Astrocyte (in vitro differentiated cells and primary cell): Measurements from ENCODE around the gene TNFRSF13B. TPM values are rescaled to one million over a fixed set of nuclear protein-coding genes. Genes with fewer than 3 reads are reported as not detected.
A peak's percentile ranks its signal among the peaks of the same experiment; 100 is the strongest.

Experiments used
- DNase-seq: peaks from one replicate; pipeline ENCODE4 v3.0.0-alpha.2; 2010; ENCODE audit warnings: low read depth
- FAIRE-seq: peaks from 2 replicates; lab custom pipeline; 2011; peaks lifted over from hg19 to GRCh38; lab: Jason Lieb, UNC
- H2AFZ ChIP-seq: 2 replicates; pipeline ENCODE4 v1.6.0; 2012; ENCODE audit warnings: low read depth, low read length, inconsistent platforms
- H3K27ac ChIP-seq: 2 replicates; pipeline ENCODE4 v1.5.1; 2011; ENCODE audit warnings: low read depth, low read length, inconsistent platforms
- H3K27me3 ChIP-seq: 2 replicates; pipeline ENCODE4 v1.6.0; 2011; ENCODE audit warnings: low read length, inconsistent platforms; ENCODE audit not compliant: insufficient read depth
- H3K36me3 ChIP-seq: 2 replicates; pipeline ENCODE4 v1.5.1; 2011; ENCODE audit warnings: low read length, inconsistent platforms; ENCODE audit not compliant: insufficient read depth
- H3K4me1 ChIP-seq: 2 replicates; pipeline ENCODE4 v1.5.1; 2011; ENCODE audit warnings: low read length, inconsistent platforms; ENCODE audit not compliant: insufficient read depth
- H3K4me2 ChIP-seq: 2 replicates; pipeline ENCODE4 v1.6.0; 2012; ENCODE audit warnings: low read length, inconsistent platforms
- H3K4me3 ChIP-seq: 2 replicates; pipeline ENCODE4 v1.5.1; 2011; ENCODE audit warnings: low read depth, mild to moderate bottlenecking, low read length, inconsistent platforms; ENCODE audit not compliant: insufficient read depth
- H3K79me2 ChIP-seq: 2 replicates; pipeline ENCODE4 v1.6.0; 2012; ENCODE audit warnings: mild to moderate bottlenecking, low read length, inconsistent platforms; ENCODE audit not compliant: insufficient read depth
- H3K9ac ChIP-seq: 2 replicates; pipeline ENCODE4 v1.6.0; 2012; ENCODE audit warnings: mild to moderate bottlenecking, low read length, inconsistent platforms
- H3K9me3 ChIP-seq: 2 replicates; pipeline ENCODE4 v1.5.1; 2012; ENCODE audit warnings: low read depth, mild to moderate bottlenecking, low read length, inconsistent platforms; ENCODE audit not compliant: insufficient read depth
- H4K20me1 ChIP-seq: 2 replicates; pipeline ENCODE4 v1.6.0; 2012; ENCODE audit warnings: low read length, inconsistent platforms; ENCODE audit not compliant: insufficient read depth
- H3K27ac Mint-ChIP-seq: one replicate; pipeline ENCODE4 v1.8.0; 2021; ENCODE audit warnings: mild to moderate bottlenecking, mixed read lengths; ENCODE audit not compliant: unreplicated experiment
- H3K27me3 Mint-ChIP-seq: one replicate; pipeline ENCODE4 v1.8.0; 2021; ENCODE audit warnings: low read depth, mixed read lengths; ENCODE audit not compliant: unreplicated experiment
- H3K36me3 Mint-ChIP-seq: one replicate; pipeline ENCODE4 v1.8.0; 2021; ENCODE audit warnings: low read depth, mixed read lengths; ENCODE audit not compliant: unreplicated experiment
- H3K4me1 Mint-ChIP-seq: one replicate; pipeline ENCODE4 v1.8.0; 2021; ENCODE audit warnings: low read depth, mixed read lengths; ENCODE audit not compliant: unreplicated experiment
- H3K4me3 Mint-ChIP-seq: one replicate; pipeline ENCODE4 v1.8.0; 2021; ENCODE audit warnings: mild to moderate bottlenecking, moderate library complexity, mixed read lengths; ENCODE audit not compliant: unreplicated experiment
- H3K9me3 Mint-ChIP-seq: one replicate; pipeline ENCODE4 v1.8.0; 2021; ENCODE audit warnings: mild to moderate bottlenecking, mixed read lengths; ENCODE audit not compliant: unreplicated experiment
- CTCF ChIP-seq: IDR thresholded peaks from 2 replicates; pipeline ENCODE4 v1.5.1; 2011; ENCODE audit warnings: low read depth, mild to moderate bottlenecking, inconsistent platforms, low read length, moderate library complexity; ENCODE audit not compliant: insufficient read depth
- EZH2 ChIP-seq: IDR thresholded peaks from 2 replicates; pipeline ENCODE4 v1.6.1; 2012; ENCODE audit warnings: mild to moderate bottlenecking, low read length, inconsistent platforms; ENCODE audit not compliant: insufficient read depth
- total RNA-seq: library from RNA; stranded (reverse); gene quantifications from 2 replicates; pipeline ENCODE4 v1.2.1, GENCODE V29; 2021

TNFRSF13B gene
- total RNA-seq, 1 donor from 2014 or later, result not detected

GRCh38 chr17:16989953-16990860 lies 18.3 kb upstream of the TNFRSF13B start:
- Histone ChIP-seq H3K4me1 (peaks cover 17% of the 10 kb centered on the region), H3K9ac (no peak overlapping the region), H2AFZ (no peak overlapping the region), H3K4me3 (no peak overlapping the region), H4K20me1 (no peaks in the 10 kb centered on the region), H3K9me3 (no peaks in the 10 kb centered on the region), H3K27me3 (no peaks in the 10 kb centered on the region), H3K79me2 (no peaks in the 10 kb centered on the region), H3K4me2 (no peak overlapping the region), H3K36me3 (no peaks in the 10 kb centered on the region), H3K27ac (no peak overlapping the region)
- Mint-ChIP-seq H3K36me3 (no peaks in the 10 kb centered on the region), H3K4me3 (no peak overlapping the region), H3K4me1 (peaks cover 23% of the 10 kb centered on the region), H3K27ac (peak overlapping the region; percentile 41), H3K27me3 (peaks cover 3% of the 10 kb centered on the region), H3K9me3 (no peaks in the 10 kb centered on the region)
- TF ChIP-seq CTCF, result no peak
- no peak for TF ChIP-seq EZH2
- FAIRE-seq (peak; percentile 55), DNase-seq (peak; percentile 31)

GRCh38 chr17:16989230-16989952 lies 17.5 kb upstream of the TNFRSF13B start:
- H3K4me2 ChIP-seq, result no peak overlapping the region
- no peak overlapping the region for H2AFZ ChIP-seq
- no peaks in the 10 kb centered on the region for H3K79me2 ChIP-seq
- no peaks in the 10 kb centered on the region for H3K9me3 Mint-ChIP-seq
- no peak overlapping the region for H3K27ac ChIP-seq
- H3K9ac ChIP-seq, result no peak overlapping the region
- H3K9me3 ChIP-seq, result no peaks in the 10 kb centered on the region
- no peaks in the 10 kb centered on the region for H3K36me3 ChIP-seq
- H3K4me1 ChIP-seq, result peaks cover 17% of the 10 kb centered on the region
- H3K4me1 Mint-ChIP-seq, result peaks cover 23% of the 10 kb centered on the region
- H3K27me3 Mint-ChIP-seq, result no peaks in the 10 kb centered on the region
- H3K36me3 Mint-ChIP-seq, result no peaks in the 10 kb centered on the region
- FAIRE-seq, result no peak
- peak overlapping the region; percentile 72 for H3K27ac Mint-ChIP-seq
- no peak overlapping the region for H3K4me3 Mint-ChIP-seq
- TF ChIP-seq CTCF, result no peak
- no peak for TF ChIP-seq EZH2
- H4K20me1 ChIP-seq, result no peaks in the 10 kb centered on the region
- H3K4me3 ChIP-seq, result no peak overlapping the region
- H3K27me3 ChIP-seq, result no peaks in the 10 kb centered on the region
- no peak for DNase-seq
